Stimulated activated CD8-positive, alpha-beta memory T cell treated with anti-CD3 and anti-CD28 coated beads, Interleukin-4, amount 100 ng/mL, for 48 hours (primary cell): ENCODE data around the gene SMKR1.
"Not testable (repeated sequence)": the region's sequence is repeated elsewhere in the genome, so short reads cannot be mapped to it uniquely, and the experiment has no call there.

Experiments used
- DNase-seq: peaks from one replicate; pipeline ENCODE4 v3.0.0-alpha.2; 2020

The SMKR1 gene

GRCh38 chr7:129501760-129502707 is at the start of gene SMKR1:
Gene SMKR1, plus strand, starts transcription at chr7:129502531. Its CDS starts 294 bp downstream, at chr7:129502825.
- DNase-seq = peak; percentile 91

GRCh38 chr7:129452589-129453231 is 49.6 kb upstream of the SMKR1 start:
- no peak for DNase-seq

DNA sequence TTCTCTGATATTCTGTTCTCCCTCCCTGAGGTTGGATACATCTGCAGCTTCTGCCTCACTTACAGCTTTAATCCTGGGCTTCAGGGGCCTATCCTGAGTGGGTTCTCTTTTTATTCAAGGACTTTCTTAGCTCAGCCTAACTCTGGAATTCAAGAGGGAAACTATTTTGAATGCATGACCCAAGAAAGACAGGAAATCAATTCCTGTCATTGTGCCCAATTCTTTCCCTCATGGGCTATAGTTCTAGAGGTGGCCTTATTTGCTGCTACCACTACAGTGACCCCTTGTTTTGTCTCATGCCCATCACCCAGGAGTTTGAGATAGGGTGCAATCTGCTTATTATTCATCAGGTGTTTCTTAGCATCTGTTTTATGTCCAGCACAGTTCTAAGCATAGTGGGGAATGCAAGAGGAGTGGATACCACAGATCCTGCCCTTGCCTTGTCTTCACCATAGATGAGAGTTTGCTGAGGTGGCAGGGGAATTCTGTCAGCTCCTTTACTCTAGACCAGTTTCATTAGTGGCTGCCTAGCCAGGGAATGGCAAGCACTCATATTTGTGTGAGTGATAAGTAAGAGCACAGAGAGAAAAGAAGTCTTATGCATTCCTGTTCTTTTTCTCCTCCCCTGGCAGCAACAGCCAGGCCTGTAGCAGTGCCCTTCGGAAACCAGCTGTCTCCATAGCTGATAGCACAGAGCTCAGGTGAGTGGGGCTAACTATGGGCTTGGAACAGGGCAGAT is 48.7 kb upstream of the SMKR1 start:
- DNase-seq = no peak

GRCh38 chr7:129454249-129454551 is 48.1 kb upstream of the SMKR1 start:
- DNase-seq = no peak

- no peak for DNase-seq
Measured at GRCh38 chr7:129456421-129456820, 45.9 kb upstream of the SMKR1 start.

- DNase-seq = no peak
Measured at GRCh38 chr7:129457101-129457500, 45.2 kb upstream of the SMKR1 start.

DNA sequence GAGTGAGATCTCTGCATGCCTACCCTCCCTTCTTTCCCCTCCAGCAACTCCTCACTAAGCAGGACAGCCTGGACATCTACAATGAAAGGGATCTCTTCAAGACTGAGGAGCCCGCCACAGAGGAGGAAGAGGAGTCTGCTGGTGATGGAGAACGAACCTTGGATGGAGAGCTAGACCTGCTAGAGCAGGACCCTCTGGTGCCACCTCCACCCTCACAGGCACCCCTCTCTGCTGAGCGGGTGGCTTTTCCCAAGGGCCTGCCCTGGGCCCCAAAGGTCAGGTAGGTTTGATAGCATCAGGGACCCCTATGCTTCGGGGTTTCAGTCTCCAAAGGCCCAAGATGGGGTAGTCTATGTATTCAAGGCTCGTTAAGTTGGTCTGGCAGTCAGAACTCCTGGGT is 44.2 kb upstream of the SMKR1 start:
- no peak for DNase-seq

DNA sequence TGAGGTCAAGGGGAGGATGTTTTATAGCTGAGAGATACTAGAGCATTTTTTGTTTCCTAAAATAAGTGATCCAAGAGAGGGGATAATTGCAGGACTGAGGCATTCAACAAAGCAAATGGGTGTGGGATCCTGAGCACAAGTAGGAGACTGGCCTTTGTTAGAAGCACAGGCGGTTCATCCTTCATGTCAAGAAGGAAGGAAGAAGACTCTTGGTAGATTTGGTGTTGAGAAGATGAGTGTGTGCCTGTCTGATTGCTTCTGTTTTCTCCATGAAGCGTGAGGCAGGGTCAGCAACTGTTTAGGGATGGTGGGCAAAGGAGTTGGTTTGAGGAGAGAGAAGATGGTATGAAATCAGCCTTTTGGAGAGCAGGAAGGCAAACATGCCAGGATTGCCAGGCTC is 40.5 kb upstream of the SMKR1 start:
- DNase-seq = no peak

- no peak for DNase-seq
Measured at GRCh38 chr7:129462420-129462819, 39.9 kb upstream of the SMKR1 start.

- DNase-seq = no peak
Measured at GRCh38 chr7:129464194-129464593, 38.1 kb upstream of the SMKR1 start.

DNA sequence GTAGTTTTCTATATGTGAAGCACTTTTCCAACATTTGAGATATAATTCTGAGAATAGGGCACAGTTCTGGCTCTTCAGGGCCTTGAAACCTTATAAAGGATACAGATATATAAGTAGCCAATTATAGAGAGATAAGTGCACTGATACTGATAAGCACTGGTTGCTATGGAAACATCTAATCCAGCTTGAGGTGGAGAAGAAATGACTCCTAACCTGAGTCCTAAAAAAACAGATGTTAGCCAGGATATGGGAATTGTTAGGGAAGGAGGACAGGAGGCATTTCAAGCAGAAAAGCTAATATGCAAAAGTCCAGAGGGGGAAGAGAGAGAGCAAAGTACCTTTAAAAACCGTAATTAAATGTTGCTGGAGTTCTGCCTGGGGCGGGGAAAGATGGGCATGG is 37.3 kb upstream of the SMKR1 start:
- DNase-seq = no peak

DNA sequence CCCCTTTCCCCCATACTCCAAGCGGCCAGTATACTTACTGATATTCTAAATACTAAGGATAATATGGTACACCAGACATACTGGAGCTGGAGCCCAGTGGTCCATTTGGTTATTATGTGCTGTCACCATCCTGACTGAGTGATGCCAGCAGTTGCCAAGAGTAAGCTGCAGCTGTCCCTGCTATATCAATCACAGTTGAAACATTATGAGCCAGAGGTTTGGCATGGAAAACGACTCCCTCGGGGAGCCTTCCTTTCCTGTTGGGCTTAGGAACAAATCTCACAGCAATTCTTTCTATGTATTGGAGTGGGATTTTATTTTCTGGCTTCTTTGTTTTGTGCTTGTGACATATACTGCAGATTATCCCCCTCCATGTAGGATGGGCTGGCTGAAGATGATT is 35.5 kb upstream of the SMKR1 start:
- no peak for DNase-seq

- no peak for DNase-seq
Measured at GRCh38 chr7:129468087-129468486, 34.2 kb upstream of the SMKR1 start.

DNA sequence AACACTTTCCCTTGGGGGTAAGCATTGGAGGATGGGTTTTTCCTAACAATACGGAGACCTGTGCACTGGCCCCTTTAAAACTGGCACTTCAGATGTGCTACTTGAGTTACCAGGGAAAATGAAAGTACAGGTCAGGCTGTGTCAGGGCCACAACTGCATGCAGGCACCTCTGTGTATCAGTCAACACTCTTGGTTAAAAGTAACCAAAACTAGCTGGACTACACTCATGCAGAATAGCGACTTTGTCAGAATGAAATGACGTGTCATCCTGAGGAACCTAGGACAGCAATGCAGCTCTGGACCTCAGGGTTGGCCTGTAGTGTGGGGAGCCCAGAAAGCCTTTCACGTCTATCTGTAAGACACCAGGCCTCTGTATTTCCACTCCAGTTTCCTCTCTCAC is 33.8 kb upstream of the SMKR1 start:
- no peak for DNase-seq

- no peak for DNase-seq
Measured at GRCh38 chr7:129469930-129470329, 32.4 kb upstream of the SMKR1 start.

GRCh38 chr7:129470411-129470810 is 31.9 kb upstream of the SMKR1 start:
- no peak for DNase-seq

DNA sequence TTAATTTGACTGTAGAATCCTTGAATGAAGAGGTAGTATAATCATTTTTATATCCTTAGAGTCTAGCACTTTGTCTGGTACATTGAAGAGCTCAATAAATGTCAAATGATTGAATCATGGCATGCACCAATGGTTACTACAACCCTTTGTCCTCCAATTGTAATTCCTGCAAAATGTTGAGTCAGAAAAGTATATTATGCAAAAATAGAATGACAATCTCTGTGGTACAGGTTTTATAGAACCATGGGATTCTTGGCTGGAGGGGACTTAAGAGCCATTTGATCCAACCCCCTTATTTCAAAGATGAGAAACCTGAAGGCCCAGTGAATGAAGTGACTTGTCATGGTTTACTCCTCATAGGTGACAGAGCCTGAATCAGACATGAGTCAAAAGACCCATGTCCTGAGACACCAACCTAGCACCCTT is 30.9 kb upstream of the SMKR1 start:
- DNase-seq = no peak

DNA sequence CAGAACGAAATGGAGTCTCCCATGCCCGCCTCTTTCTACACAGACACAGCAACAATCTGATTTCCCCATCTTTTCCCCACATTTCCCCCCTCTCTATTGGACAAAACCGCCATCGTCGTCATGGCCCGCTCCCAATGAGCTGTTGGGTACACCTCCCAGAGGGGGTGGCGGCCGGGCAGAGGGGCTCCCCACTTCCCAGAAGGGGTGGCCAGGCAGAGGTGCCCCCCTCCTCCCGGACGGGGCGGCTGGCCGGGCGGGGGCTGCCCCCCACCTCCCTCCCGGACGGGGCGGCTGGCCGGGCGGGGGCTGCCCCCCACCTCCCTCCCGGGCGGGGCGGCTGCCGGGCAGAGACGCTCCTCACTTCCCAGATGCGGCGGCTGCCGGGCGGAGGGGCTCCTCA is 26.4 kb upstream of the SMKR1 start:
- not testable (repeated sequence) for DNase-seq

- not testable (repeated sequence) for DNase-seq
Measured at GRCh38 chr7:129476398-129476797, 25.9 kb upstream of the SMKR1 start.

- no peak for DNase-seq
Measured at GRCh38 chr7:129479831-129480230, 22.5 kb upstream of the SMKR1 start.

GRCh38 chr7:129480674-129481363 is 21.5 kb upstream of the SMKR1 start:
- no peak for DNase-seq

- DNase-seq = not testable (repeated sequence)
Measured at GRCh38 chr7:129481376-129481775, 21.0 kb upstream of the SMKR1 start.

GRCh38 chr7:129482781-129483180 is 19.6 kb upstream of the SMKR1 start:
- no peak for DNase-seq
